ENCODE data around the gene MXD3.

MXD3 gene

DNA sequence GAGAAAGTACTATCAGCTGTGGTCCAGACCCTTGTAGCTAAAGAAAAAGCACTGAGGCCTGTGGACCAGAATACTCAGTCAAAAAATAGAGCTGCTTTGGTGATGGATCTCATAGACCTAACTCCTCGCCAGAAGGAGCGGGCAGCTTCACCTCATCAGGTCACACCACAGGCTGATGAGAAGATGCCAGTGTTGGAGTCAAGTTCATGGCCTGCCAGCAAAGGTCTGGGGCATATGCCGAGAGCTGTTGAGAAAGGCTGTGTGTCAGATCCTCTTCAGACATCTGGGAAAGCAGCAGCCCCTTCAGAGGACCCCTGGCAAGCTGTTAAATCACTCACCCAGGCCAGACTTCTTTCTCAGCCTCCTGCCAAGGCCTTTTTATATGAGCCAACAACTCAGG lies 17.1 kb downstream of the MXD3 start:
- peaks cover 14% of the 10 kb centered on the region for H3K4me1 ChIP-seq (ENCODE audit: control insufficient read depth, insufficient read depth, low read length)
- H3K4me3 ChIP-seq (ENCODE audit: low read length), result no peak overlapping the region
- H3K27me3 ChIP-seq (ENCODE audit: control insufficient read depth, insufficient read depth, low read length), result no peaks in the 10 kb centered on the region
- H3K9ac ChIP-seq (ENCODE audit: low read length), result no peak overlapping the region
- H3K36me3 ChIP-seq (ENCODE audit: control insufficient read depth, insufficient read depth, low read length), result peaks cover 20% of the 10 kb centered on the region
- no peaks in the 10 kb centered on the region for H3K9me3 ChIP-seq (ENCODE audit: control insufficient read depth, low read length)

DNA sequence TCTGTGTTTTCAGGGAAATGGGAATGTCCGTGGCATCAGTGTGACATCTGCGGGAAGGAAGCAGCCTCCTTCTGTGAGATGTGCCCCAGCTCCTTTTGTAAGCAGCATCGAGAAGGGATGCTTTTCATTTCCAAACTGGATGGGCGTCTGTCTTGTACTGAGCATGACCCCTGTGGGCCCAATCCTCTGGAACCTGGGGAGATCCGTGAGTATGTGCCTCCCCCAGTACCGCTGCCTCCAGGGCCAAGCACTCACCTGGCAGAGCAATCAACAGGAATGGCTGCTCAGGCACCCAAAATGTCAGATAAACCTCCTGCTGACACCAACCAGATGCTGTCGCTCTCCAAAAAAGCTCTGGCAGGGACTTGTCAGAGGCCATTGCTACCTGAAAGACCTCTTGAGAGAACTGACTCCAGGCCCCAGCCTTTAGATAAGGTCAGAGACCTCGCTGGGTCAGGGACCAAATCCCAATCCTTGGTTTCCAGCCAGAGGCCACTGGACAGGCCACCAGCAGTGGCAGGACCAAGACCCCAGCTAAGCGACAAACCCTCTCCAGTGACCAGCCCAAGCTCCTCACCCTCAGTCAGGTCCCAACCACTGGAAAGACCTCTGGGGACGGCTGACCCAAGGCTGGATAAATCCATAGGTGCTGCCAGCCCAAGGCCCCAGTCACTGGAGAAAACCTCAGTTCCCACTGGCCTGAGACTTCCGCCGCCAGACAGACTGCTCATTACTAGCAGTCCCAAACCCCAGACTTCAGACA lies 17.7 kb downstream of the MXD3 start:
- H3K9ac ChIP-seq (ENCODE audit: low read length), result no peak overlapping the region
- no peak overlapping the region for H3K4me3 ChIP-seq (ENCODE audit: low read length)
- H3K36me3 ChIP-seq (ENCODE audit: control insufficient read depth, insufficient read depth, low read length), result peaks cover 20% of the 10 kb centered on the region
- H3K9me3 ChIP-seq (ENCODE audit: control insufficient read depth, low read length), result no peaks in the 10 kb centered on the region
- no peaks in the 10 kb centered on the region for H3K27me3 ChIP-seq (ENCODE audit: control insufficient read depth, insufficient read depth, low read length)
- H3K4me1 ChIP-seq (ENCODE audit: control insufficient read depth, insufficient read depth, low read length), result peaks cover 14% of the 10 kb centered on the region

DNA sequence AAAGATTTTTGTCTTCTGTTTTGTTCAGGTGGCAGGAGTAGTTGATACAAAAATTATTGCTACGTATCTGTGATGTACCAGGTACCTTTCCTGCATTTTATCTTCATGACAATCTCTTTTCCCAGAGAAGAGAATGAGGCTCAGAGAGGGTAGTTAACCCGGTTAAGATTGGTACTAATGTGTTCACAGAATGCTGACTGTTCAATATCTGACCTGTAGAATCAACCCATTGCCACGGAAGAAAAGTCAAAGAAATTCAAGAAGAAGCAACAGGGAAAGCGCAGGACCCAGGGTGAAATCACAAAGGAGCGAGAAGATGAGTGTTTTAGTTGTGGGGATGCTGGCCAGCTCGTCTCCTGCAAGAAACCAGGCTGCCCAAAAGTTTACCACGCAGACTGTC lies 20.0 kb downstream of the MXD3 start:
- peaks cover 20% of the 10 kb centered on the region for H3K36me3 ChIP-seq (ENCODE audit: control insufficient read depth, insufficient read depth, low read length)

GRCh38 chr5:177290816-177291596 lies 20.7 kb downstream of the MXD3 start:
- no peaks in the 10 kb centered on the region for H3K27me3 ChIP-seq (ENCODE audit: control insufficient read depth, insufficient read depth, low read length)
- no peaks in the 10 kb centered on the region for H3K9me3 ChIP-seq (ENCODE audit: control insufficient read depth, low read length)
- H3K4me1 ChIP-seq (ENCODE audit: control insufficient read depth, insufficient read depth, low read length), result peaks cover 3% of the 10 kb centered on the region
- H3K9ac ChIP-seq (ENCODE audit: low read length), result no peak overlapping the region
- H3K4me3 ChIP-seq (ENCODE audit: low read length), result no peak overlapping the region
- peaks cover 20% of the 10 kb centered on the region for H3K36me3 ChIP-seq (ENCODE audit: control insufficient read depth, insufficient read depth, low read length)

More for the DNA sequence above, 20.0 kb downstream of the MXD3 start:
- Histone ChIP-seq H3K9ac (ENCODE audit: low read length) (no peak overlapping the region), H3K27me3 (ENCODE audit: control insufficient read depth, insufficient read depth, low read length) (no peaks in the 10 kb centered on the region), H3K4me1 (ENCODE audit: control insufficient read depth, insufficient read depth, low read length) (peaks cover 11% of the 10 kb centered on the region), H3K9me3 (ENCODE audit: control insufficient read depth, low read length) (no peaks in the 10 kb centered on the region), H3K4me3 (ENCODE audit: low read length) (no peak overlapping the region)

- Histone ChIP-seq H3K4me3 (ENCODE audit: low read length) (no peak overlapping the region), H3K27me3 (ENCODE audit: control insufficient read depth, insufficient read depth, low read length) (no peaks in the 10 kb centered on the region), H3K9me3 (ENCODE audit: control insufficient read depth, low read length) (no peaks in the 10 kb centered on the region), H3K9ac (ENCODE audit: low read length) (no peak overlapping the region), H3K36me3 (ENCODE audit: control insufficient read depth, insufficient read depth, low read length) (peaks cover 10% of the 10 kb centered on the region), H3K4me1 (ENCODE audit: control insufficient read depth, insufficient read depth, low read length) (no peaks in the 10 kb centered on the region)
Observed at GRCh38 chr5:177288191-177288590, 23.5 kb downstream of the MXD3 start.

DNA sequence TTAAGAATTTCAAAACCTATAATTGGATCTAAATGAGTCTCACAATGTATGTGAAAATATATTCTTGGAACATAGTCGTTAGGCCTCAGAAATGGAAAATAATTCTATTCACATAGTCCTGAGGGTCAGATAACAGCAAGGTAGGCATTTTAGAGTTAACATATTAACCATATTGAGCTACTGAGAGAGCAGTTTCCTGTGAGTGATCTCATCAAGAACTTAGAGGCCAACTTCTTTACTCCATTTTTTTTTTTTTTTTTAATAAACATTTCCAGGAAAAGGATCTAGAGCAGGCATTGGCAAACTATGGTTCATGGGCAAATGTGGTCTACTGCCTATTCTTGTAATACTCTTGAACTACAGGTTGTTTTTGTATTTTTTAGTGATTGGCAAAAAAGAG lies 34.8 kb downstream of the MXD3 start:
- Histone ChIP-seq H3K9ac (ENCODE audit: low read length) (no peak overlapping the region), H3K36me3 (ENCODE audit: control insufficient read depth, insufficient read depth, low read length) (no peaks in the 10 kb centered on the region), H3K9me3 (ENCODE audit: control insufficient read depth, low read length) (no peaks in the 10 kb centered on the region), H3K27me3 (ENCODE audit: control insufficient read depth, insufficient read depth, low read length) (no peaks in the 10 kb centered on the region), H3K4me1 (ENCODE audit: control insufficient read depth, insufficient read depth, low read length) (peaks cover 6% of the 10 kb centered on the region), H3K4me3 (ENCODE audit: low read length) (no peak overlapping the region)

GRCh38 chr5:177275883-177276282 lies 35.8 kb downstream of the MXD3 start:
- Histone ChIP-seq H3K4me1 (ENCODE audit: control insufficient read depth, insufficient read depth, low read length) (peaks cover 10% of the 10 kb centered on the region), H3K4me3 (ENCODE audit: low read length) (no peak overlapping the region), H3K36me3 (ENCODE audit: control insufficient read depth, insufficient read depth, low read length) (no peaks in the 10 kb centered on the region), H3K27me3 (ENCODE audit: control insufficient read depth, insufficient read depth, low read length) (no peaks in the 10 kb centered on the region), H3K9me3 (ENCODE audit: control insufficient read depth, low read length) (no peaks in the 10 kb centered on the region), H3K9ac (ENCODE audit: low read length) (no peak overlapping the region)

GRCh38 chr5:177271113-177271512 lies 40.6 kb downstream of the MXD3 start:
- H3K36me3 ChIP-seq (ENCODE audit: control insufficient read depth, insufficient read depth, low read length), result peaks cover 2% of the 10 kb centered on the region

GRCh38 chr5:177270653-177271052 lies 41.0 kb downstream of the MXD3 start:
- peaks cover 6% of the 10 kb centered on the region for H3K36me3 ChIP-seq (ENCODE audit: control insufficient read depth, insufficient read depth, low read length)

More at GRCh38 chr5:177271113-177271512, 40.6 kb downstream of the MXD3 start:
- Histone ChIP-seq H3K9ac (ENCODE audit: low read length) (no peak overlapping the region), H3K4me1 (ENCODE audit: control insufficient read depth, insufficient read depth, low read length) (peaks cover 20% of the 10 kb centered on the region), H3K4me3 (ENCODE audit: low read length) (no peak overlapping the region), H3K9me3 (ENCODE audit: control insufficient read depth, low read length) (no peaks in the 10 kb centered on the region), H3K27me3 (ENCODE audit: control insufficient read depth, insufficient read depth, low read length) (no peaks in the 10 kb centered on the region)

GRCh38 chr5:177269976-177270375 lies 41.7 kb downstream of the MXD3 start:
- no peaks in the 10 kb centered on the region for H3K27me3 ChIP-seq (ENCODE audit: control insufficient read depth, insufficient read depth, low read length)
- H3K4me1 ChIP-seq (ENCODE audit: control insufficient read depth, insufficient read depth, low read length), result peaks cover 20% of the 10 kb centered on the region
- no peaks in the 10 kb centered on the region for H3K9me3 ChIP-seq (ENCODE audit: control insufficient read depth, low read length)
- peaks cover 9% of the 10 kb centered on the region for H3K36me3 ChIP-seq (ENCODE audit: control insufficient read depth, insufficient read depth, low read length)
- H3K4me3 ChIP-seq (ENCODE audit: low read length), result no peak overlapping the region
- H3K9ac ChIP-seq (ENCODE audit: low read length), result no peak overlapping the region

More at GRCh38 chr5:177270653-177271052, 41.0 kb downstream of the MXD3 start:
- Histone ChIP-seq H3K9me3 (ENCODE audit: control insufficient read depth, low read length) (no peaks in the 10 kb centered on the region), H3K4me3 (ENCODE audit: low read length) (no peak overlapping the region), H3K4me1 (ENCODE audit: control insufficient read depth, insufficient read depth, low read length) (peaks cover 20% of the 10 kb centered on the region), H3K27me3 (ENCODE audit: control insufficient read depth, insufficient read depth, low read length) (no peaks in the 10 kb centered on the region), H3K9ac (ENCODE audit: low read length) (no peak overlapping the region)

DNA sequence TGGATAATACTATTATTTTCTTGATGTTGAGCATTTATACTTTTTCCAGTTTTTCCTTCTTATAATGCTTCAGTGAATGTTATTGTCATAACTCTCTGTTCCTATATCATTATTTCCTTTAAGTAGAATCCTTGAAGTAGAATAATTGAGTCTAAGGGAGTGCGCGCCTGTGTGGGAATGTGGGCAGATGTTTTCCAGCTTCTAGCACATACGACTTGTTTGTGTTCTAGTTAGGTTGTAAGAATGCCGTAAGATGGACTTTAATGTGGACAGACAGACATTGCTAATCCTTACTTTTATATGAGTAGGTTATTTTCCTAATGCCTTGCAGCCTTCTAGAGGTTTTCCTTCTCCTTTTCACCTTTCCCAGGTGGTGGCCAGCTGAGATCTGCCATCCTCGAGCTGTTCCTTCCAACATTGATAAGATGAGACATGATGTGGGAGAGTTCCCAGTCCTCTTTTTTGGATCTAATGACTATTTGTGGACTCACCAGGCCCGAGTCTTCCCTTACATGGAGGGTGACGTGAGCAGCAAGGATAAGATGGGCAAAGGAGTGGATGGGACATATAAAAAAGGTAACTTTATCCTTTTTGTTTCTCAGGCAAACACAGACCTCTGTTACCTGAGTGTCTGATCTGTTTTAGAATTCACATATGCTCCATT lies 42.3 kb downstream of the MXD3 start:
- no peak overlapping the region for H3K9ac ChIP-seq (ENCODE audit: low read length)
- no peak overlapping the region for H3K4me3 ChIP-seq (ENCODE audit: low read length)
- H3K27me3 ChIP-seq (ENCODE audit: control insufficient read depth, insufficient read depth, low read length), result no peaks in the 10 kb centered on the region
- no peaks in the 10 kb centered on the region for H3K9me3 ChIP-seq (ENCODE audit: control insufficient read depth, low read length)
- H3K4me1 ChIP-seq (ENCODE audit: control insufficient read depth, insufficient read depth, low read length), result peaks cover 20% of the 10 kb centered on the region
- peaks cover 9% of the 10 kb centered on the region for H3K36me3 ChIP-seq (ENCODE audit: control insufficient read depth, insufficient read depth, low read length)

GRCh38 chr5:177265395-177265794 lies 46.3 kb downstream of the MXD3 start:
- no peaks in the 10 kb centered on the region for H3K27me3 ChIP-seq (ENCODE audit: control insufficient read depth, insufficient read depth, low read length)
- no peaks in the 10 kb centered on the region for H3K9me3 ChIP-seq (ENCODE audit: control insufficient read depth, low read length)
- H3K36me3 ChIP-seq (ENCODE audit: control insufficient read depth, insufficient read depth, low read length), result peaks cover 9% of the 10 kb centered on the region
- H3K4me3 ChIP-seq (ENCODE audit: low read length), result no peak overlapping the region
- H3K9ac ChIP-seq (ENCODE audit: low read length), result no peak overlapping the region
- peaks cover 4% of the 10 kb centered on the region for H3K4me1 ChIP-seq (ENCODE audit: control insufficient read depth, insufficient read depth, low read length)
